ENCODE measurements around the gene DOCK10. TPM values are rescaled to one million over a fixed set of nuclear protein-coding genes. Genes with fewer than 3 reads are reported as not detected.

Gene DOCK10
- total and polyA plus RNA-seq, 2 donors (not counting 3 experiments of a cell fraction or from before 2014, with no cell fraction given): 5.8 to 23.0 TPM

DNA sequence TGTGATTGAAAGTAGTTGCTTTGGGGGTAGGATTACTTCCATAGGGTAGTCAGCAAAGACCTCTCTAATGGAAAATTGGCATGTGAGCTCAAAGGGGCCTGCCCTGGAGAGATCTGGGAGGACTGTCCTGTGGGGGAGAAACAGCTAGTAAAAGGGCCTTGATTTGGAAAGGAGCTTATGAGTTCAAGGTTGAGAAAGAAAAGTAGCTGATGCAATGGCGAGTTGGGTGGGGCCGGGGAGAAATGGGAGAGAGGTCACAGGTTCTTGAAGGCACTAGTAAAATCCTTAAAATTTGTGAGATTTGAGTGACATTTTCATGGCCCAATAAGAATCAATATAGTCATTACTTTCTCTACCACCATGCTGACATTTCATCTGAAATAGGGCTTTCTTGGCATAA lies 244.1 kb downstream of the DOCK10 start:
- ChIA-PET POLR2A (no interaction called here), CTCF (interaction anchor here (1.7 kb wide), 1 partner anchor 9 kb away, joined by 7 read pairs; no protein-coding TSS in a partner anchor)
- no peak overlapping the region for H2AFZ ChIP-seq (ENCODE audit: low read depth, low read length)
- intact Hi-C loops (cut with micrococcal nuclease) (no loop called here), dilution Hi-C loops (cut with MboI; ENCODE audit: extremely low pct_ligation_motif_present, low sequenced_read_pairs) (no loop called here)
- no peaks in the 10 kb centered on the region for H3K9me1 ChIP-seq (replicated peaks; ENCODE audit: control insufficient read depth, extremely low read depth, insufficient read depth, low read length)
- no peak for DNase-seq (ENCODE audit: low read depth, low spot score)
- no peaks in the 10 kb centered on the region for H3K9me3 ChIP-seq (replicated peaks; ENCODE audit: control insufficient read depth, insufficient read depth, low read length)
- TF ChIP-seq POLR2AphosphoS5 (IDR thresholded peaks at IDR 0.05; ENCODE audit: insufficient read depth, low read depth, low read length): no peak
- no peak for TF ChIP-seq JUN (IDR thresholded peaks at IDR 0.05; ENCODE audit: borderline replicate concordance, insufficient read depth, insufficient read length, low read depth)
- no peak for TF ChIP-seq EZH2 (IDR thresholded peaks at IDR 0.05; ENCODE audit: borderline replicate concordance, low read depth, low read length, severe bottlenecking)
- no peak for TF ChIP-seq CTCF (IDR thresholded peaks at IDR 0.05; ENCODE audit: extremely low read depth in 1 of 2, insufficient read depth in 1 of 2, low read depth in 1 of 2, low read length in 2 of 2)
- TF ChIP-seq, protein P1, sequence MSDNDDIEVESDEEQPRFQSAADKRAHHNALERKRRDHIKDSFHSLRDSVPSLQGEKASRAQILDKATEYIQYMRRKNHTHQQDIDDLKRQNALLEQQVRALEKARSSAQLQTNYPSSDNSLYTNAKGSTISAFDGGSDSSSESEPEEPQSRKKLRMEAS (IDR thresholded peaks at IDR 0.05; ENCODE audit: insufficient read depth, insufficient read length): no peak
- no peak for TF ChIP-seq POLR2A (IDR thresholded peaks at IDR 0.05; ENCODE audit: low read depth, low read length)
- TF ChIP-seq GATA2 (IDR thresholded peaks at IDR 0.05; ENCODE audit: insufficient read depth, insufficient read length, low read depth, low read length): no peak
- no peak for TF ChIP-seq FOS (IDR thresholded peaks at IDR 0.05; ENCODE audit: borderline replicate concordance, insufficient read depth, low read length)
- no peak for TF ChIP-seq MYC (IDR thresholded peaks at IDR 0.05; ENCODE audit: low read depth, low read length)
- no peak overlapping the region for H3K9ac ChIP-seq (replicated peaks; ENCODE audit: extremely low read depth, insufficient read depth, low read length)
- BruUV-seq (replicated peaks): no TSS peak
- H3K36me3 ChIP-seq (ENCODE audit: control insufficient read depth in 2 of 2, extremely low read depth in 1 of 2, insufficient read depth in 2 of 2, low read length in 2 of 2): peaks cover 0 to 7% of the 10 kb centered on the region in 2 experiments
- no peak overlapping the region for H3K27ac ChIP-seq (ENCODE audit: insufficient read depth, low read depth, low read length)
- H3K27me3 ChIP-seq (ENCODE audit: control insufficient read depth in 2 of 2, insufficient read depth in 2 of 2, low read length in 2 of 2): no peaks in the 10 kb centered on the region
- FAIRE-seq: no peak
- peaks cover 7% of the 10 kb centered on the region for H3K4me1 ChIP-seq (ENCODE audit: control insufficient read depth, extremely low read depth, insufficient read depth, low read length)
- H3K4me2 ChIP-seq (ENCODE audit: insufficient read depth, low read length): no peak overlapping the region
- H3K4me3 ChIP-seq (replicated peaks in 1 of 3; ENCODE audit: insufficient read depth in 1 of 3, low read depth in 1 of 3, low read length in 3 of 3): no peak overlapping the region
- H4K20me1 ChIP-seq (replicated peaks; ENCODE audit: control insufficient read depth, extremely low read depth, insufficient read depth, low read length): no peaks in the 10 kb centered on the region
- H3K79me2 ChIP-seq (ENCODE audit: control insufficient read depth, insufficient read depth, low read length): no peaks in the 10 kb centered on the region
